Activated naive CD4-positive, alpha-beta T cell treated with anti-CD3 and anti-CD28 coated beads for 36 hours (primary cell): Measurements from ENCODE around the gene ARFGAP1. TPM values are rescaled to one million over a fixed set of nuclear protein-coding genes. Genes with fewer than 3 reads are reported as not detected.
"Not testable (repeated sequence)": the region's sequence is repeated elsewhere in the genome, so short reads cannot be mapped to it uniquely, and the experiment has no call there.

Experiments used
- CTCF ChIA-PET: fragments of 350-600 bp; sonication (Branson Sonifier 250); formaldehyde crosslinking; loops from one replicate; lab custom pipeline; 2021; ENCODE audit warnings: antibody characterized with exemption; lab: Charles Lee
- DNase-seq: peaks from one replicate; pipeline ENCODE4 v3.0.0-alpha.2; 2020
- H3K27ac Mint-ChIP-seq: one replicate; pipeline ENCODE4 v1.8.0; 2021; ENCODE audit warnings: mild to moderate bottlenecking, mixed read lengths
- H3K27me3 Mint-ChIP-seq: one replicate; pipeline ENCODE4 v1.8.0; 2021; ENCODE audit warnings: low read depth, mixed read lengths
- H3K36me3 Mint-ChIP-seq: one replicate; pipeline ENCODE4 v1.8.0; 2021; ENCODE audit warnings: low read depth, mixed read lengths
- H3K4me1 Mint-ChIP-seq: one replicate; pipeline ENCODE4 v1.8.0; 2021; ENCODE audit warnings: low read depth, mixed read lengths
- H3K4me3 Mint-ChIP-seq: one replicate; pipeline ENCODE4 v1.8.0; 2021; ENCODE audit warnings: mild to moderate bottlenecking, moderate library complexity, mixed read lengths
- H3K9me3 Mint-ChIP-seq: one replicate; pipeline ENCODE4 v1.8.0; 2021; ENCODE audit warnings: mixed read lengths
- intact Hi-C: fragments of 100-400 bp; cut with micrococcal nuclease; formaldehyde crosslinking; loops from one replicate; pipeline ENCODE4 v1.15.1; 2023
- total RNA-seq, 2 experiments: library from RNA; stranded (reverse); gene quantifications; one replicate each; pipeline ENCODE4 v1.2.3, GENCODE V29; 2021

The ARFGAP1 gene
- total RNA-seq, 2 experiments from 2014 or later, result 82.4 to 89.4 TPM

DNA sequence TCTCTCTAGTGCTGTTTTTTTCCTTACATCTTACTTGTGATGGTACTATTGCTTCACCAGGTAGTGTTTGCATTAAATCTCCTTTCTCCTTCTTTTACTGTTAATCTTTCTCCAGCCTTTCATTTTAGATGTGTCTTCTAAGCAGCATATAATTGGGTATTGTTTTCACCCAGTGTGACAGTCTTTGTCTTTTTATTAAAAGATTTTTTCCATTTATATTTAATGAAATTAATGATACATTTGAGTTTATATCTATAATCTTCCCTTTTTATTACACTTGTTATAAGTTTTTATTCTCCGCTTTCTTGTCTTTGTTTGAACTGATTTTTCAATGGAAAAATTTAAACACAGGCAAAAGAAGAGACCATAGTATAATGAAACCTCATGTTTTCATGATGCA, 29.1 kb downstream of the ARFGAP1 start:
- Mint-ChIP-seq H3K27me3 (peaks cover 23% of the 10 kb centered on the region), H3K4me1 (no peaks in the 10 kb centered on the region), H3K4me3 (no peak overlapping the region), H3K27ac (no peak overlapping the region), H3K9me3 (peaks cover 6% of the 10 kb centered on the region), H3K36me3 (no peaks in the 10 kb centered on the region)
- CTCF ChIA-PET, result no interaction called here
- intact Hi-C loops, result no loop called here
- no peak for DNase-seq

GRCh38 chr20:63303095-63303666, 30.6 kb downstream of the ARFGAP1 start:
- Mint-ChIP-seq H3K4me1 (no peaks in the 10 kb centered on the region), H3K27me3 (peaks cover 23% of the 10 kb centered on the region), H3K9me3 (peaks cover 6% of the 10 kb centered on the region), H3K27ac (no peak overlapping the region), H3K36me3 (no peaks in the 10 kb centered on the region), H3K4me3 (no peak overlapping the region)
- no peak for DNase-seq
- CTCF ChIA-PET, result no interaction called here
- intact Hi-C loops, result no loop called here

GRCh38 chr20:63305393-63305792, 32.8 kb downstream of the ARFGAP1 start:
- Mint-ChIP-seq H3K4me1 (no peaks in the 10 kb centered on the region), H3K27me3 (peaks cover 23% of the 10 kb centered on the region), H3K36me3 (no peaks in the 10 kb centered on the region), H3K9me3 (peaks cover 6% of the 10 kb centered on the region), H3K4me3 (no peak overlapping the region), H3K27ac (no peak overlapping the region)
- CTCF ChIA-PET, result no interaction called here
- intact Hi-C loops, result no loop called here
- DNase-seq, result no peak

GRCh38 chr20:63305933-63306672, 33.5 kb downstream of the ARFGAP1 start:
- H3K4me3 Mint-ChIP-seq, DNase-seq, H3K27ac Mint-ChIP-seq, H3K4me1 Mint-ChIP-seq, CTCF ChIA-PET, H3K9me3 Mint-ChIP-seq, H3K36me3 Mint-ChIP-seq, intact Hi-C loops: not testable (repeated sequence)
- peaks cover 19% of the 10 kb centered on the region for H3K27me3 Mint-ChIP-seq

- CTCF ChIA-PET, result interaction anchor here (4.3 kb wide), 1 partner anchor 75 kb away, joined by 32 read pairs; no protein-coding TSS in a partner anchor
- Mint-ChIP-seq H3K4me3 (no peak overlapping the region), H3K9me3 (peaks cover under 1% of the 10 kb centered on the region), H3K4me1 (no peaks in the 10 kb centered on the region), H3K36me3 (no peaks in the 10 kb centered on the region), H3K27ac (no peak overlapping the region), H3K27me3 (peaks cover 16% of the 10 kb centered on the region)
- intact Hi-C loops, result no loop called here
- no peak for DNase-seq
These were observed 34.3 kb downstream of the ARFGAP1 start for GRCh38 chr20:63306673-63307537.

DNA sequence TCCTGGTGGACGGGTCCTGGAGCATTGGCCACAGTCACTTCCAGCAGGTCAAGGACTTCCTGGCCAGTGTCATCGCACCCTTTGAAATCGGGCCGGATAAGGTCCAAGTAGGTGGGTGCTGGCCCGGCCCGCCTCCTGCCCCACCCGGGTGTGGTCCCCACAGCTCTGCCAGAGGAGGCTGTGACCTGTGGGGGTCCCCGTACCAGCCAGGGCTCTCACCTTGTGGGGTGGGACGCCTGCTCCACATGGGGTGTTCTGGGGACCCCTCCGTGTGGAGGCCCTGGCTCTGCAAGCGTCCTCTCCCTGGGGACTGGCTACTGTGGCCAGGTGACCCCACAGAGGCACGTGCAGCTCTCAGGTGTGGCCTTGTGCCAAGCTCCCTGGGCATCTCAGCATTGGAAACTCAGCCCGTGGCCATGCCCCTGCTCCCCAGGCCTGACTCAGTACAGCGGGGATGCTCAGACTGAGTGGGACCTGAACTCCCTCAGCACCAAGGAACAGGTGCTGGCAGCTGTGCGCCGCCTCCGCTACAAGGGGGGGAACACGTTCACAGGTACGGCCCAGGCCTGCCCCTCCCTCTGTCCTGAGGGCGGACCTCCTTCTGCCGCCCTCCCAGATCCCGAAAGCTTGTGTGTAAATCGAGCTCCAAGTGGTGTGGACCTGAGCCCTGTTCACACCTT, 35.1 kb downstream of the ARFGAP1 start:
- DNase-seq, result no peak
- Mint-ChIP-seq H3K4me3 (no peak overlapping the region), H3K4me1 (no peaks in the 10 kb centered on the region), H3K27me3 (peaks cover 14% of the 10 kb centered on the region), H3K27ac (no peak overlapping the region), H3K36me3 (no peaks in the 10 kb centered on the region), H3K9me3 (no peaks in the 10 kb centered on the region)
- intact Hi-C loops, result no loop called here
- CTCF ChIA-PET, result interaction anchor here (4.3 kb wide), 1 partner anchor 74 kb away, joined by 32 read pairs; no protein-coding TSS in a partner anchor

DNA sequence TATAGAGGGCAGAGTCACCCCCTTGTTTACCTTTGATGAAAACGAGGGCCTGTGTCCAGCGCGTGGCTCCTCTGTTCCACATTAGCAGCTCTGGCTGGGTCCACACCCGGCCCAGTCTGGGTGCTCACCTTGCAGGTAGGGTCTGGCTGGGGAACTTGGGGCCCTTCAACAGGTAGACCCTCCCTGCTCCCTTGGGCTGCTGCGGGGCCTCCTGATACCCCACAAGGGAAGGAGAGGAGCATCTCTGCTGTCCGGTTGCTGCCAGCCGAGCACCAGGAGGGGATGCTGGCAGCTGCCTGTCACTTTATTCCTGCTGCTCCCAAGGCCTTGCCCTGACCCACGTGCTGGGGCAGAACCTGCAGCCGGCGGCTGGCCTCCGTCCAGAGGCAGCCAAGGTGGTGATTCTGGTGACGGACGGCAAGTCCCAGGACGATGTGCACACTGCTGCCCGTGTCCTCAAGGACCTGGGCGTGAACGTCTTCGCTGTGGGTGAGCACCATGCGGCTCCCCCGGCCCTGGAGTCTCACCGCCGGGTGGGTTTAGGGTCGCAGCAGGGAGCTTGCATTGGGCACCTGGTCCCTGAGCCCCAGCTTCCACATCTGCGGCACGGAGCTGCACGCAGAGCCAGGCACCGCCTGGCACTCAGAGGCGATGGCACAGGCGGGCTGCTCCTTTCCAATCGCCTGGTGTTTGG, 35.8 kb downstream of the ARFGAP1 start:
- Mint-ChIP-seq H3K27me3 (peaks cover 11% of the 10 kb centered on the region), H3K4me1 (no peaks in the 10 kb centered on the region), H3K4me3 (no peak overlapping the region), H3K36me3 (no peaks in the 10 kb centered on the region), H3K27ac (no peak overlapping the region), H3K9me3 (no peaks in the 10 kb centered on the region)
- intact Hi-C loops, result no loop called here
- CTCF ChIA-PET, result interaction anchor here (1.0 to 4.3 kb wide), 2 partner anchors 73 to 83 kb away, joined by 5 to 32 read pairs; no protein-coding TSS in a partner anchor
- no peak for DNase-seq

- H3K9me3 Mint-ChIP-seq, result no peaks in the 10 kb centered on the region
- intact Hi-C loops, result loop anchor here (1.0 kb wide), 1 partner anchor 72 kb away; no protein-coding TSS in a partner anchor
- H3K4me3 Mint-ChIP-seq, result no peak overlapping the region
- H3K4me1 Mint-ChIP-seq, result no peaks in the 10 kb centered on the region
- no peak overlapping the region for H3K27ac Mint-ChIP-seq
- H3K27me3 Mint-ChIP-seq, result peaks cover 11% of the 10 kb centered on the region
- no peaks in the 10 kb centered on the region for H3K36me3 Mint-ChIP-seq
- DNase-seq, result peak; percentile 34
- CTCF ChIA-PET, result interaction anchor here (1.0 to 4.3 kb wide), 2 partner anchors 72 to 84 kb away, joined by 5 to 32 read pairs; no protein-coding TSS in a partner anchor
These were observed 36.9 kb downstream of the ARFGAP1 start for GRCh38 chr20:63309261-63310071.

GRCh38 chr20:63310265-63310991, 37.8 kb downstream of the ARFGAP1 start:
- no peaks in the 10 kb centered on the region for H3K36me3 Mint-ChIP-seq
- no peak overlapping the region for H3K27ac Mint-ChIP-seq
- DNase-seq, result no peak
- intact Hi-C loops, result no loop called here
- no peak overlapping the region for H3K4me3 Mint-ChIP-seq
- no peaks in the 10 kb centered on the region for H3K9me3 Mint-ChIP-seq
- peaks cover 4% of the 10 kb centered on the region for H3K27me3 Mint-ChIP-seq
- no peaks in the 10 kb centered on the region for H3K4me1 Mint-ChIP-seq
- CTCF ChIA-PET, result interaction anchor here (0.9 to 4.3 kb wide), 2 partner anchors 16 to 71 kb away, joined by 3 to 32 read pairs; no protein-coding TSS in a partner anchor

DNA sequence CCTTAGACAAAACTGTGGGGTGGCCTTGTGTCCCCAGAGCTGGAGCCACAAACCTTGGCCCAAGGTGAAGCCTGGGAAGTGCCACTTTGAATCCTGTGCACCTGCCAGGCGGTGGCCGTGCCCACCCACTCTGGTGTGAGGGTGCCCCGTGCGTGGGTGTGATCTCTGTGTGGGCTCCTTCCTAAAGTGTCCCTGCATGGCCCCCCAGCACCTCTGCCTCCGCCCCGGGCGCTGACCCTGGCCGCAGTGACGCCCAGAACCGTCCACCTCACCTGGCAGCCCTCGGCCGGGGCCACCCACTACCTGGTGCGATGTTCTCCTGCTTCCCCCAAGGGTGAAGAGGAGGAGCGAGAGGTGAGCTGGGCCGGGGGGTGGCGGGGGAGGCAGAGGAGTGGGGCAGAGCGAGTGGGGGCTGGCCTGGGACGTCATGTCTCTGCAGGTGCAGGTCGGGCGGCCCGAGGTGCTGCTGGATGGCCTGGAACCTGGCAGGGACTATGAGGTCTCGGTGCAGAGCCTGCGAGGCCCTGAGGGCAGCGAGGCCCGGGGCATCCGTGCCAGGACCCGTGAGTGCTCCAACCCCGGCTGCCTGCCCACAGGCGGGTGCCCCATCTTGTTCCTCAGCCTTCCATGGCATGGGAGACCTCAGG, 38.7 kb downstream of the ARFGAP1 start:
- Mint-ChIP-seq H3K4me1 (no peaks in the 10 kb centered on the region), H3K4me3 (no peak overlapping the region), H3K27ac (no peak overlapping the region), H3K36me3 (no peaks in the 10 kb centered on the region), H3K27me3 (peaks cover 4% of the 10 kb centered on the region), H3K9me3 (no peaks in the 10 kb centered on the region)
- no peak for DNase-seq
- intact Hi-C loops, result no loop called here
- CTCF ChIA-PET, result interaction anchor here (0.9 to 4.3 kb wide), 2 partner anchors 17 to 70 kb away, joined by 3 to 32 read pairs; no protein-coding TSS in a partner anchor
